Endothelial cell of umbilical vein (primary cell): Measurements from ENCODE around the gene PNPLA6. TPM values are rescaled to one million over a fixed set of nuclear protein-coding genes. Genes with fewer than 3 reads are reported as not detected.

Source experiments
- BruUV-seq: library from RNA; stranded (reverse); fragments of 400-500 nt; replicated peaks from 2 replicates; lab custom pipeline; 2021; lab: Mats Ljungman, UMichigan
- CTCF ChIA-PET: fragments of 300-600, 350-600 bp; sonication (Branson Sonifier 250); formaldehyde crosslinking; loops from one replicate; lab custom pipeline; 2021; ENCODE audit warnings: antibody characterized with exemption, inconsistent platforms; lab: Charles Lee
- POLR2A ChIA-PET: fragments of 300-600, 350-600 bp; sonication (Branson Sonifier 250); formaldehyde crosslinking; loops from one replicate; lab custom pipeline; 2021; ENCODE audit warnings: antibody characterized with exemption, inconsistent platforms; lab: Charles Lee
- DNase-seq: peaks from one replicate; pipeline ENCODE4 v3.0.0-alpha.2; 2011; ENCODE audit warnings: low read depth, low spot score
- FAIRE-seq: peaks from 2 replicates; lab custom pipeline; 2011; peaks lifted over from hg19 to GRCh38; lab: Jason Lieb, UNC
- H2AFZ ChIP-seq: 2 replicates; pipeline ENCODE4 v1.6.0; 2012; ENCODE audit warnings: low read depth, low read length, control low read depth, inconsistent platforms
- H3K27ac ChIP-seq: 2 replicates; pipeline ENCODE4 v1.5.1; 2011; ENCODE audit warnings: low read depth, mild to moderate bottlenecking, control low read depth, low read length, moderate library complexity; ENCODE audit not compliant: insufficient read depth
- H3K27me3 ChIP-seq, 2 experiments: 2 replicates each; pipeline versions ENCODE4 v1.6.0 to v1.6.1; 2011; ENCODE audit warnings: low read length in 2 of 2, mixed read lengths in 1 of 2; ENCODE audit not compliant: control insufficient read depth in 2 of 2, insufficient read depth in 2 of 2
- H3K36me3 ChIP-seq, 2 experiments: 2 replicates in 1 of 2; 3 replicates in 1 of 2; pipeline ENCODE4 v1.5.1; 2011; ENCODE audit warnings: low read length in 2 of 2, mild to moderate bottlenecking in 1 of 2, moderate library complexity in 1 of 2; ENCODE audit not compliant: control insufficient read depth in 2 of 2, insufficient read depth in 2 of 2; ENCODE audit errors: extremely low read depth in 1 of 2
- H3K4me1 ChIP-seq: 3 replicates; pipeline ENCODE4 v1.5.1; 2011; ENCODE audit warnings: mild to moderate bottlenecking, low read length; ENCODE audit not compliant: control insufficient read depth, insufficient read depth; ENCODE audit errors: extremely low read depth
- H3K4me2 ChIP-seq: 2 replicates; pipeline ENCODE4 v1.6.1; 2011; ENCODE audit warnings: low read length, control low read depth, mixed read lengths; ENCODE audit not compliant: insufficient read depth
- H3K4me3 ChIP-seq, 3 experiments: fragments of 200-600 bp in 1 of 3; sonication (generic), shearing (Covaris generic) in 1 of 3; replicated peaks in 1 of 3; 2 replicates each; pipeline ENCODE4 v1.5.1; 2011 to 2016; ENCODE audit warnings: control low read depth in 3 of 3, low read length in 3 of 3, mild to moderate bottlenecking in 2 of 3, inconsistent platforms in 1 of 3, low read depth in 1 of 3, moderate library complexity in 1 of 3; ENCODE audit not compliant: insufficient read depth in 1 of 3
- H3K79me2 ChIP-seq: 2 replicates; pipeline ENCODE4 v1.6.0; 2012; ENCODE audit warnings: low read length, inconsistent platforms; ENCODE audit not compliant: control insufficient read depth, insufficient read depth
- H3K9ac ChIP-seq: replicated peaks from 2 replicates; pipeline ENCODE3; 2011; ENCODE audit warnings: low read length, control low read depth; ENCODE audit not compliant: insufficient read depth; ENCODE audit errors: extremely low read depth
- H3K9me1 ChIP-seq: replicated peaks from 3 replicates; pipeline ENCODE4 v1.6.0; 2011; ENCODE audit warnings: mild to moderate bottlenecking, low read length; ENCODE audit not compliant: control insufficient read depth, insufficient read depth; ENCODE audit errors: extremely low read depth
- H3K9me3 ChIP-seq: replicated peaks from 2 replicates; pipeline ENCODE4 v1.5.1; 2012; ENCODE audit warnings: low read length, inconsistent platforms; ENCODE audit not compliant: control insufficient read depth, insufficient read depth
- H4K20me1 ChIP-seq: replicated peaks from 2 replicates; pipeline ENCODE3; 2011; ENCODE audit warnings: mild to moderate bottlenecking, low read length; ENCODE audit not compliant: control insufficient read depth, insufficient read depth; ENCODE audit errors: extremely low read depth
- EZH2 ChIP-seq: IDR thresholded peaks from 2 replicates; pipeline ENCODE4 v1.6.1; 2012; ENCODE audit warnings: borderline replicate concordance, low read depth, mild to moderate bottlenecking, moderate library complexity, low read length, inconsistent platforms; ENCODE audit not compliant: severe bottlenecking
- FOS ChIP-seq: IDR thresholded peaks from 2 replicates; pipeline ENCODE4 v1.6.1; 2011; ENCODE audit warnings: mild to moderate bottlenecking, low read length, moderate library complexity, borderline replicate concordance; ENCODE audit not compliant: insufficient read depth
- MYC ChIP-seq: IDR thresholded peaks from one replicate; pipeline ENCODE4 v1.6.1; 2011; ENCODE audit warnings: mild to moderate bottlenecking, low read depth, low read length
- POLR2A ChIP-seq: IDR thresholded peaks from 2 replicates; pipeline ENCODE4 v1.6.1; 2012; ENCODE audit warnings: low read depth, mild to moderate bottlenecking, control low read depth, low read length
- POLR2AphosphoS5 ChIP-seq: IDR thresholded peaks from 2 replicates; pipeline ENCODE4 v1.6.1; 2012; ENCODE audit warnings: low read depth, mild to moderate bottlenecking, control low read depth, low read length, moderate library complexity; ENCODE audit not compliant: insufficient read depth
- dilution Hi-C: fragments of 300-500 bp; cut with MboI; formaldehyde crosslinking; loops from one replicate; pipeline ENCODE4 v1.15.0; 2019; ENCODE audit warnings: low sequenced_read_pairs; ENCODE audit not compliant: extremely low pct_ligation_motif_present
- intact Hi-C: fragments of 100-400 bp; cut with micrococcal nuclease; formaldehyde crosslinking; loops from one replicate; pipeline ENCODE4 v1.10.0; 2022
- polyA plus RNA-seq, 4 experiments: library from polyadenylated mRNA; depleted of rRNA in 3 of 4; stranded (reverse) in 3 of 4; unstranded in 1 of 4; fragments of >200 nt; gene quantifications; 2 replicates each; pipeline versions ENCODE4 v1.2.1 to v1.2.3, GENCODE V29; 2011 to 2012; ENCODE audit warnings: missing spikeins in 1 of 4
- total RNA-seq: library from RNA; stranded (reverse); gene quantifications from 2 replicates; pipeline ENCODE4 v1.2.3, GENCODE V29; 2021
- TF ChIP-seq, protein P1 (sequence below): IDR thresholded peaks from 2 replicates; pipeline ENCODE4 v1.6.1; 2011; ENCODE audit not compliant: insufficient read depth, insufficient read length

Gene PNPLA6
- total and polyA plus RNA-seq, 2 donors (not counting 3 experiments of a cell fraction or from before 2014, with no cell fraction given): 106 to 164 TPM

GRCh38 chr19:7521551-7522071 lies 13.9 kb upstream of the PNPLA6 start:
- POLR2A ChIA-PET: interaction anchor here (0.6 to 1.5 kb wide), 2 partner anchors 12 to 18 kb away, joined by 4 to 12 read pairs; no protein-coding TSS in a partner anchor
- intact Hi-C loops: loop anchor here (1.0 to 5.0 kb wide), 2 partner anchors 13 to 34 kb away; partner anchors contain the start of gene PEX11G

DNA sequence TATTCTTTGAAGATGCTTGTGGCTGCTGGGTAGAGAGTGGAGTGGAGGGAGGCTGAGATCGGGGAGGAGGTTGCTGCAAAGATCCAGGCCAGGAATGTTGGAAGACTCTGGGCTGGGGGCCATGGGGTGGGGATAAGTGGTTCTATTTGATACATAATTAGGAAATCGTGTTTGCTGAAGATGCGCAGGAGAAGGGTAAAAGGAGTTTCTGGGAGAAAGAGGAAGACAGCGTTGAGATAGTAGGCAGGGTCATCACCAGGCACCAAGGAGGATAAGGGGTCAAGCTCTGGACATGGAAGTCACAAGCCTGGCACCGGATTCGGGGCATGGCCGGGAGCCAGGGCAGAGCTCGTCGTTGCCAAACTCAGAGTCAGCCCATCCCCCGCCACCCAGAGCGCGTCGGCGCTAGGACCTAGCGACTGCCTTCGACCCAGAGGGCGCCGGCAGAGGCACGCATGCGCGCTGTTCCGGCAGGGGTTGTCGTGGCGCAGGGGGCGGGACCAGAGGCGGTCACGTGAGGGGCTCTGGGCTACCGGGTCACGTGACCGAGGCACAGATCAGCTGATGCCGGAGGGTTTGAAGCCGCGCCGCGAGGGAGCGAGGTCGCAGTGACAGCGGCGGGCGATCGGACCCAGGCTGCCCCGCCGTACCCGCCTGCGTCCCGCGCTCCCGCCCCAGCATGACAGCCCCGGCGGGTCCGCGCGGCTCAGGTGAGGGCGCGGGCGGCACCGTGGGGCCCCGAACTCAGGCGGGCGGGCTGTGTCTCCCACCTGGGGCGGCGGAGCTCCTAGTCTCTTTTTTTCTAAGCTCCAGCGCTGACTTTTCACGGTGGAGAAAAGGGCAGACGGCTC lies 13.2 kb upstream of the PNPLA6 start, which contains the start of gene MCOLN1:
TSS of gene MCOLN1 (plus strand) at position 553 of the 851 bp plus-strand sequence. CDS start at position 680, 127 bp downstream.
- peaks cover 8% of the 10 kb centered on the region for H3K79me2 ChIP-seq
- peak within 1 kb of the TSS; percentile 64 to 94 (median 81) for H3K4me3 ChIP-seq
- peak; percentile 73 for TF ChIP-seq POLR2A
- no peak for TF ChIP-seq EZH2
- TF ChIP-seq POLR2AphosphoS5: peak; percentile 93
- TF ChIP-seq, protein P1, sequence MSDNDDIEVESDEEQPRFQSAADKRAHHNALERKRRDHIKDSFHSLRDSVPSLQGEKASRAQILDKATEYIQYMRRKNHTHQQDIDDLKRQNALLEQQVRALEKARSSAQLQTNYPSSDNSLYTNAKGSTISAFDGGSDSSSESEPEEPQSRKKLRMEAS: peak; percentile 100
- H3K9me3 ChIP-seq: no peaks in the 10 kb centered on the region
- peak; percentile 83 for FAIRE-seq
- H3K27me3 ChIP-seq: no peaks in the 10 kb centered on the region
- H3K4me1 ChIP-seq: peaks cover 16% of the 10 kb centered on the region
- ChIA-PET CTCF (interaction anchor here (0.7 to 2.8 kb wide), 12 partner anchors 9 to 423 kb away, joined by 3 to 11 read pairs (median 4); partner anchors contain the start of genes PNPLA6 and TRAPPC5), POLR2A (interaction anchor here (0.6 to 1.5 kb wide), 3 partner anchors 12 to 451 kb away, joined by 3 to 12 read pairs (median 4); no protein-coding TSS in a partner anchor)
- intact Hi-C loops (loop anchor here (1.0 to 5.0 kb wide), 2 partner anchors 12 to 35 kb away; partner anchors contain the start of gene PEX11G), dilution Hi-C loops (no loop called here)
- peak within 1 kb of the TSS; percentile 97 for H3K4me2 ChIP-seq
- BruUV-seq: no TSS peak
- H3K27ac ChIP-seq: peak within 1 kb of the TSS; percentile 4
- H3K9me1 ChIP-seq: no peaks in the 10 kb centered on the region
- H3K36me3 ChIP-seq: peaks cover 0 to 18% of the 10 kb centered on the region in 2 experiments
- peak; percentile 97 for DNase-seq
- peak within 1 kb of the TSS; percentile 92 for H2AFZ ChIP-seq
- H3K9ac ChIP-seq: peak within 1 kb of the TSS; percentile 78
- no peaks in the 10 kb centered on the region for H4K20me1 ChIP-seq

More at GRCh38 chr19:7521551-7522071, 13.9 kb upstream of the PNPLA6 start:
- H3K27me3 ChIP-seq: no peaks in the 10 kb centered on the region
- H3K4me3 ChIP-seq: peak overlapping the region in 2 of 3 experiments; percentile 35 to 59
- peak overlapping the region; percentile 91 for H3K4me2 ChIP-seq
- FAIRE-seq (no peak), DNase-seq (no peak)
- no peak overlapping the region for H3K27ac ChIP-seq
- H4K20me1 ChIP-seq: no peaks in the 10 kb centered on the region
- CTCF ChIA-PET: interaction anchor here (1.1 to 2.8 kb wide), 6 partner anchors 11 to 423 kb away, joined by 3 to 11 read pairs (median 4); partner anchors contain the start of gene TRAPPC5
- H3K9me3 ChIP-seq: no peaks in the 10 kb centered on the region
- BruUV-seq: no TSS peak
- H3K79me2 ChIP-seq: peaks cover 9% of the 10 kb centered on the region
- peaks cover 0 to 17% of the 10 kb centered on the region in 2 experiments for H3K36me3 ChIP-seq
- dilution Hi-C loops: no loop called here
- TF ChIP-seq FOS (no peak), EZH2 (no peak), MYC (no peak)
- H3K9ac ChIP-seq: peak overlapping the region; percentile 51
- peak overlapping the region; percentile 92 for H2AFZ ChIP-seq
- H3K9me1 ChIP-seq: no peaks in the 10 kb centered on the region
- peaks cover 22% of the 10 kb centered on the region for H3K4me1 ChIP-seq
